DND-41 (cell line): ENCODE measurements around the gene ACOT9.

Experiments
- ATAC-seq: fragments of 200-7000 bp; cut with Tn5 transposase; 3 replicates; pipeline ENCODE4 v1.9.1; 2021; ENCODE audit warnings: low read depth; ENCODE audit not compliant: insufficient read depth
- DNase-seq: peaks from one replicate; pipeline ENCODE4 v3.0.0-alpha.2; 2020
- H2AFZ ChIP-seq: 2 replicates; pipeline ENCODE4 v1.6.0; 2012; ENCODE audit warnings: low read depth, low read length
- H3K27ac ChIP-seq: 2 replicates; pipeline ENCODE4 v1.5.1; 2012; ENCODE audit warnings: low read length, inconsistent platforms
- H3K27me3 ChIP-seq: fragments of 200-600 bp; sonication (generic); 2 replicates; pipeline ENCODE4 v1.6.0; 2012; ENCODE audit warnings: low read length, mild to moderate bottlenecking, inconsistent platforms; ENCODE audit not compliant: insufficient read depth, poor library complexity
- H3K36me3 ChIP-seq: 2 replicates; pipeline ENCODE4 v1.5.1; 2012; ENCODE audit warnings: low read length, inconsistent platforms; ENCODE audit not compliant: insufficient read depth
- H3K4me1 ChIP-seq: 2 replicates; pipeline ENCODE4 v1.5.1; 2012; ENCODE audit warnings: mild to moderate bottlenecking, low read length; ENCODE audit not compliant: insufficient read depth
- H3K4me2 ChIP-seq: 2 replicates; pipeline ENCODE4 v1.6.0; 2012; ENCODE audit warnings: mild to moderate bottlenecking, moderate library complexity, low read length, inconsistent platforms; ENCODE audit not compliant: insufficient read depth
- H3K4me3 ChIP-seq, 2 experiments: fragments of 200-600 bp in 1 of 2; shearing (Covaris generic) in 1 of 2; 2 replicates each; pipeline ENCODE4 v1.5.1; 2012 to 2016; ENCODE audit warnings: inconsistent platforms in 2 of 2, low read length in 2 of 2, mild to moderate bottlenecking in 2 of 2, low read depth in 1 of 2, moderate library complexity in 1 of 2
- H3K79me2 ChIP-seq: 2 replicates; pipeline ENCODE4 v1.6.0; 2012; ENCODE audit warnings: low read length, inconsistent platforms; ENCODE audit not compliant: insufficient read depth
- H3K9ac ChIP-seq: 2 replicates; pipeline ENCODE4 v1.6.0; 2012; ENCODE audit warnings: low read depth, mild to moderate bottlenecking, inconsistent platforms, low read length, moderate library complexity
- H3K9me3 ChIP-seq: 2 replicates; pipeline ENCODE4 v1.5.1; 2012; ENCODE audit warnings: low read length, moderate library complexity, mild to moderate bottlenecking, inconsistent platforms; ENCODE audit not compliant: insufficient read depth, severe bottlenecking
- H4K20me1 ChIP-seq: 2 replicates; pipeline ENCODE4 v1.6.0; 2012; ENCODE audit warnings: low read length; ENCODE audit not compliant: insufficient read depth
- CTCF ChIP-seq: IDR thresholded peaks from 2 replicates; pipeline ENCODE4 v1.5.1; 2012; ENCODE audit warnings: borderline replicate concordance, low read length, moderate library complexity, mild to moderate bottlenecking; ENCODE audit not compliant: poor library complexity, severe bottlenecking; ENCODE audit errors: extremely low read depth
- EZH2 ChIP-seq: IDR thresholded peaks from 3 replicates; pipeline ENCODE4 v1.6.1; 2012; ENCODE audit warnings: borderline replicate concordance, low read depth, mild to moderate bottlenecking, moderate library complexity, low read length, inconsistent platforms; ENCODE audit not compliant: severe bottlenecking

ACOT9 gene

GRCh38 chrX:23754664-23755063 lies 11.6 kb upstream of the ACOT9 start:
- ATAC-seq (no peak), DNase-seq (no peak)
- Histone ChIP-seq H3K27me3 (no peaks in the 10 kb centered on the region), H3K9me3 (no peaks in the 10 kb centered on the region), H3K27ac (no peak overlapping the region), H3K4me2 (no peak overlapping the region), H3K36me3 (no peaks in the 10 kb centered on the region), H4K20me1 (no peaks in the 10 kb centered on the region), H3K79me2 (no peaks in the 10 kb centered on the region), H3K4me1 (0 out of 2 replicates have a peak, but pooled peaks cover 3% of the 10 kb centered on the region), H3K9ac (no peak overlapping the region), H3K4me3 (no peak overlapping the region), H2AFZ (no peak overlapping the region)
- no peak for TF ChIP-seq EZH2
- no peak for TF ChIP-seq CTCF

GRCh38 chrX:23752740-23753415 lies 9.8 kb upstream of the ACOT9 start:
- H2AFZ ChIP-seq: no peak overlapping the region
- no peak overlapping the region for H3K27ac ChIP-seq
- H4K20me1 ChIP-seq: no peaks in the 10 kb centered on the region
- ATAC-seq: no peak
- no peak overlapping the region for H3K9ac ChIP-seq
- 0 out of 2 replicates have a peak, but pooled peaks cover 3% of the 10 kb centered on the region for H3K4me1 ChIP-seq
- H3K4me2 ChIP-seq: no peak overlapping the region
- H3K79me2 ChIP-seq: no peaks in the 10 kb centered on the region
- no peaks in the 10 kb centered on the region for H3K27me3 ChIP-seq
- H3K36me3 ChIP-seq: no peaks in the 10 kb centered on the region
- no peak for TF ChIP-seq EZH2
- no peak for TF ChIP-seq CTCF
- DNase-seq: no peak
- no peaks in the 10 kb centered on the region for H3K9me3 ChIP-seq
- H3K4me3 ChIP-seq: no peak overlapping the region

- H3K79me2 ChIP-seq: no peaks in the 10 kb centered on the region
- no peak overlapping the region for H3K4me3 ChIP-seq
- no peak overlapping the region for H3K4me2 ChIP-seq
- DNase-seq (no peak), ATAC-seq (no peak)
- H2AFZ ChIP-seq: no peak overlapping the region
- H3K9me3 ChIP-seq: no peaks in the 10 kb centered on the region
- no peaks in the 10 kb centered on the region for H3K36me3 ChIP-seq
- H3K27ac ChIP-seq: no peak overlapping the region
- no peaks in the 10 kb centered on the region for H4K20me1 ChIP-seq
- no peaks in the 10 kb centered on the region for H3K27me3 ChIP-seq
- TF ChIP-seq EZH2 (no peak), CTCF (no peak)
- H3K4me1 ChIP-seq: no peaks in the 10 kb centered on the region
- no peak overlapping the region for H3K9ac ChIP-seq
Measured at GRCh38 chrX:23749576-23749975, 6.5 kb upstream of the ACOT9 start.

GRCh38 chrX:23749129-23749528 lies 6.1 kb upstream of the ACOT9 start:
- Histone ChIP-seq H3K9ac (no peak overlapping the region), H3K4me1 (no peaks in the 10 kb centered on the region), H3K27me3 (no peaks in the 10 kb centered on the region), H4K20me1 (no peaks in the 10 kb centered on the region), H3K27ac (no peak overlapping the region), H3K4me3 (no peak overlapping the region), H3K4me2 (no peak overlapping the region), H3K36me3 (no peaks in the 10 kb centered on the region), H3K79me2 (no peaks in the 10 kb centered on the region), H3K9me3 (no peaks in the 10 kb centered on the region), H2AFZ (no peak overlapping the region)
- no peak for DNase-seq
- ATAC-seq: no peak
- TF ChIP-seq CTCF (no peak), EZH2 (no peak)
